DMS 273 (cell line): ENCODE data around the gene SMOC2.
"Not testable (repeated sequence)": the region's sequence is repeated elsewhere in the genome, so short reads cannot be mapped to it uniquely, and the experiment has no call there.

ENCODE experiments used
- DNase-seq: peaks from one replicate; lab custom pipeline; 2025; ENCODE audit not compliant: unreplicated experiment; lab: John Stamatoyannopoulos, UW

Gene SMOC2

GRCh38 chr6:168537540-168537884 lies 96.5 kb downstream of the SMOC2 start:
- DNase-seq, result no peak

- DNase-seq, result not testable (repeated sequence)
Observed at GRCh38 chr6:168538188-168538891, 97.4 kb downstream of the SMOC2 start.

- peak; percentile 29 for DNase-seq
Observed at GRCh38 chr6:168538892-168539811, 98.2 kb downstream of the SMOC2 start.

GRCh38 chr6:168540713-168541291 lies 99.8 kb downstream of the SMOC2 start:
- no peak for DNase-seq

GRCh38 chr6:168541307-168541706 lies 100.3 kb downstream of the SMOC2 start:
- DNase-seq, result no peak

GRCh38 chr6:168542301-168542700 lies 101.3 kb downstream of the SMOC2 start:
- no peak for DNase-seq

GRCh38 chr6:168545428-168545827 lies 104.4 kb downstream of the SMOC2 start:
- no peak for DNase-seq

- no peak for DNase-seq
Observed at GRCh38 chr6:168546151-168546550, 105.2 kb downstream of the SMOC2 start.

GRCh38 chr6:168546730-168547129 lies 105.7 kb downstream of the SMOC2 start:
- no peak for DNase-seq

GRCh38 chr6:168550326-168550725 lies 109.3 kb downstream of the SMOC2 start:
- DNase-seq, result no peak

GRCh38 chr6:168554472-168554871 lies 113.5 kb downstream of the SMOC2 start:
- DNase-seq, result no peak

GRCh38 chr6:168554898-168555617 lies 114.1 kb downstream of the SMOC2 start:
- no peak for DNase-seq

GRCh38 chr6:168555618-168556273 lies 114.8 kb downstream of the SMOC2 start:
- DNase-seq, result no peak

- DNase-seq, result no peak
Observed at GRCh38 chr6:168557512-168557911, 116.5 kb downstream of the SMOC2 start.

GRCh38 chr6:168558686-168559085 lies 117.7 kb downstream of the SMOC2 start:
- no peak for DNase-seq

- DNase-seq, result no peak
Observed at GRCh38 chr6:168559574-168560098, 118.7 kb downstream of the SMOC2 start.

GRCh38 chr6:168560126-168560525 lies 119.1 kb downstream of the SMOC2 start:
- DNase-seq, result no peak

GRCh38 chr6:168562576-168563151 lies 121.7 kb downstream of the SMOC2 start:
- no peak for DNase-seq

GRCh38 chr6:168563656-168564055 lies 122.7 kb downstream of the SMOC2 start:
- DNase-seq, result no peak

- DNase-seq, result no peak
Observed at GRCh38 chr6:168565112-168565511, 124.1 kb downstream of the SMOC2 start.
